ENCODE results near the gene VPS33B. TPM values are rescaled to one million over a fixed set of nuclear protein-coding genes. Genes with fewer than 3 reads are reported as not detected.

Gene VPS33B
- total and polyA plus RNA-seq, 2 experiments from 2014 or later = 8.8 to 15.2 TPM

DNA sequence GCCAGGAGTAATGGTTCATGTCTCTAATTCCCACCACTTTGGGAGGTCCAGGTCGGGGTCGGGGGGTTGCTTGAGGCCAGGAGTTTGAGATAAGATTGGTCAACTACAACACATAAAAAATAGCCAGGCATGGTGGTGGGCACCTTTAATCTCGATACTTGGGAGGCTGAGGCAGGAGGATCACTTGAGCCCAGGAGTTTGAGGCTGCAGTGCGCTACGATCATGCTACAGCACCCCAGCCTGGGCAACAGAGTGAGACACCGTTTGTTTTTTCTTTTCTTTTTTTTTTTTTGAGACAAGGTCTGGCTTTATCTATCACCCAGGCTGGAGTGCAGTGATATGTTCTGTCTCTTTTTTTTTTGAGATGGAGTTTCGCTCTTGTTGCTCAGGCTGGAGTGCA lies 1.3 kb upstream of the VPS33B start:
- no peak overlapping the region for H3K27ac Mint-ChIP-seq

More for the DNA sequence above, 1.3 kb upstream of the VPS33B start:
- Histone ChIP-seq H4K20me1 (replicated peaks; ENCODE audit: insufficient read depth) (no peaks in the 10 kb centered on the region), H3K9me2 (ENCODE audit: insufficient read depth) (no peaks in the 10 kb centered on the region), H3K4me1 (ENCODE audit: insufficient read depth) (peaks cover 8% of the 10 kb centered on the region), H3K27me3 (ENCODE audit: insufficient read depth) (no peaks in the 10 kb centered on the region), H3K27ac (ENCODE audit: low read depth) (no peak overlapping the region), H2AFZ (no peak overlapping the region), H3K79me2 (replicated peaks; ENCODE audit: insufficient read depth) (peaks cover 21% of the 10 kb centered on the region), H3K36me3 (ENCODE audit: insufficient read depth) (no peaks in the 10 kb centered on the region), H3F3A (replicated peaks; ENCODE audit: low read depth) (0 out of 2 replicates have a peak, but pooled peaks cover 3% of the 10 kb centered on the region), H3K4me2 (no peak overlapping the region), H3K4me3 (no peak overlapping the region)
- DNase-seq (ENCODE audit: low spot score) = no peak
- TF ChIP-seq JUNB (IDR thresholded peaks at IDR 0.05; ENCODE audit: unreplicated experiment) = no peak
- no peak for TF ChIP-seq POLR2AphosphoS5 (IDR thresholded peaks at IDR 0.05; ENCODE audit: low read depth)
- TF ChIP-seq, protein P1, sequence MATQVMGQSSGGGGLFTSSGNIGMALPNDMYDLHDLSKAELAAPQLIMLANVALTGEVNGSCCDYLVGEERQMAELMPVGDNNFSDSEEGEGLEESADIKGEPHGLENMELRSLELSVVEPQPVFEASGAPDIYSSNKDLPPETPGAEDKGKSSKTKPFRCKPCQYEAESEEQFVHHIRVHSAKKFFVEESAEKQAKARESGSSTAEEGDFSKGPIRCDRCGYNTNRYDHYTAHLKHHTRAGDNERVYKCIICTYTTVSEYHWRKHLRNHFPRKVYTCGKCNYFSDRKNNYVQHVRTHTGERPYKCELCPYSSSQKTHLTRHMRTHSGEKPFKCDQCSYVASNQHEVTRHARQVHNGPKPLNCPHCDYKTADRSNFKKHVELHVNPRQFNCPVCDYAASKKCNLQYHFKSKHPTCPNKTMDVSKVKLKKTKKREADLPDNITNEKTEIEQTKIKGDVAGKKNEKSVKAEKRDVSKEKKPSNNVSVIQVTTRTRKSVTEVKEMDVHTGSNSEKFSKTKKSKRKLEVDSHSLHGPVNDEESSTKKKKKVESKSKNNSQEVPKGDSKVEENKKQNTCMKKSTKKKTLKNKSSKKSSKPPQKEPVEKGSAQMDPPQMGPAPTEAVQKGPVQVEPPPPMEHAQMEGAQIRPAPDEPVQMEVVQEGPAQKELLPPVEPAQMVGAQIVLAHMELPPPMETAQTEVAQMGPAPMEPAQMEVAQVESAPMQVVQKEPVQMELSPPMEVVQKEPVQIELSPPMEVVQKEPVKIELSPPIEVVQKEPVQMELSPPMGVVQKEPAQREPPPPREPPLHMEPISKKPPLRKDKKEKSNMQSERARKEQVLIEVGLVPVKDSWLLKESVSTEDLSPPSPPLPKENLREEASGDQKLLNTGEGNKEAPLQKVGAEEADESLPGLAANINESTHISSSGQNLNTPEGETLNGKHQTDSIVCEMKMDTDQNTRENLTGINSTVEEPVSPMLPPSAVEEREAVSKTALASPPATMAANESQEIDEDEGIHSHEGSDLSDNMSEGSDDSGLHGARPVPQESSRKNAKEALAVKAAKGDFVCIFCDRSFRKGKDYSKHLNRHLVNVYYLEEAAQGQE (IDR thresholded peaks at IDR 0.05; ENCODE audit: unreplicated experiment) = no peak
- TF ChIP-seq EZH2phosphoT487 (IDR thresholded peaks at IDR 0.05; ENCODE audit: unreplicated experiment) = no peak
- no peak for TF ChIP-seq STAT1 (IDR thresholded peaks at IDR 0.05; ENCODE audit: unreplicated experiment)
- no peak for TF ChIP-seq EZH2 (IDR thresholded peaks at IDR 0.05; ENCODE audit: low read depth, unreplicated experiment)
- TF ChIP-seq, protein P2, sequence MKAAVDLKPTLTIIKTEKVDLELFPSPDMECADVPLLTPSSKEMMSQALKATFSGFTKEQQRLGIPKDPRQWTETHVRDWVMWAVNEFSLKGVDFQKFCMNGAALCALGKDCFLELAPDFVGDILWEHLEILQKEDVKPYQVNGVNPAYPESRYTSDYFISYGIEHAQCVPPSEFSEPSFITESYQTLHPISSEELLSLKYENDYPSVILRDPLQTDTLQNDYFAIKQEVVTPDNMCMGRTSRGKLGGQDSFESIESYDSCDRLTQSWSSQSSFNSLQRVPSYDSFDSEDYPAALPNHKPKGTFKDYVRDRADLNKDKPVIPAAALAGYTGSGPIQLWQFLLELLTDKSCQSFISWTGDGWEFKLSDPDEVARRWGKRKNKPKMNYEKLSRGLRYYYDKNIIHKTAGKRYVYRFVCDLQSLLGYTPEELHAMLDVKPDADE (IDR thresholded peaks at IDR 0.05) = no peak
- TF ChIP-seq ZNF114 (CRISPR knock-in tag; IDR thresholded peaks at IDR 0.05) = no peak
- TF ChIP-seq CREB1 (CRISPR knock-in tag; IDR thresholded peaks at IDR 0.05; ENCODE audit: low read depth) = no peak
- no peak for TF ChIP-seq ZNF331 (CRISPR knock-in tag; IDR thresholded peaks at IDR 0.05; ENCODE audit: low read depth)
- TF ChIP-seq NANOG (IDR thresholded peaks at IDR 0.05; ENCODE audit: borderline replicate concordance) = no peak
- TF ChIP-seq, protein P3, sequence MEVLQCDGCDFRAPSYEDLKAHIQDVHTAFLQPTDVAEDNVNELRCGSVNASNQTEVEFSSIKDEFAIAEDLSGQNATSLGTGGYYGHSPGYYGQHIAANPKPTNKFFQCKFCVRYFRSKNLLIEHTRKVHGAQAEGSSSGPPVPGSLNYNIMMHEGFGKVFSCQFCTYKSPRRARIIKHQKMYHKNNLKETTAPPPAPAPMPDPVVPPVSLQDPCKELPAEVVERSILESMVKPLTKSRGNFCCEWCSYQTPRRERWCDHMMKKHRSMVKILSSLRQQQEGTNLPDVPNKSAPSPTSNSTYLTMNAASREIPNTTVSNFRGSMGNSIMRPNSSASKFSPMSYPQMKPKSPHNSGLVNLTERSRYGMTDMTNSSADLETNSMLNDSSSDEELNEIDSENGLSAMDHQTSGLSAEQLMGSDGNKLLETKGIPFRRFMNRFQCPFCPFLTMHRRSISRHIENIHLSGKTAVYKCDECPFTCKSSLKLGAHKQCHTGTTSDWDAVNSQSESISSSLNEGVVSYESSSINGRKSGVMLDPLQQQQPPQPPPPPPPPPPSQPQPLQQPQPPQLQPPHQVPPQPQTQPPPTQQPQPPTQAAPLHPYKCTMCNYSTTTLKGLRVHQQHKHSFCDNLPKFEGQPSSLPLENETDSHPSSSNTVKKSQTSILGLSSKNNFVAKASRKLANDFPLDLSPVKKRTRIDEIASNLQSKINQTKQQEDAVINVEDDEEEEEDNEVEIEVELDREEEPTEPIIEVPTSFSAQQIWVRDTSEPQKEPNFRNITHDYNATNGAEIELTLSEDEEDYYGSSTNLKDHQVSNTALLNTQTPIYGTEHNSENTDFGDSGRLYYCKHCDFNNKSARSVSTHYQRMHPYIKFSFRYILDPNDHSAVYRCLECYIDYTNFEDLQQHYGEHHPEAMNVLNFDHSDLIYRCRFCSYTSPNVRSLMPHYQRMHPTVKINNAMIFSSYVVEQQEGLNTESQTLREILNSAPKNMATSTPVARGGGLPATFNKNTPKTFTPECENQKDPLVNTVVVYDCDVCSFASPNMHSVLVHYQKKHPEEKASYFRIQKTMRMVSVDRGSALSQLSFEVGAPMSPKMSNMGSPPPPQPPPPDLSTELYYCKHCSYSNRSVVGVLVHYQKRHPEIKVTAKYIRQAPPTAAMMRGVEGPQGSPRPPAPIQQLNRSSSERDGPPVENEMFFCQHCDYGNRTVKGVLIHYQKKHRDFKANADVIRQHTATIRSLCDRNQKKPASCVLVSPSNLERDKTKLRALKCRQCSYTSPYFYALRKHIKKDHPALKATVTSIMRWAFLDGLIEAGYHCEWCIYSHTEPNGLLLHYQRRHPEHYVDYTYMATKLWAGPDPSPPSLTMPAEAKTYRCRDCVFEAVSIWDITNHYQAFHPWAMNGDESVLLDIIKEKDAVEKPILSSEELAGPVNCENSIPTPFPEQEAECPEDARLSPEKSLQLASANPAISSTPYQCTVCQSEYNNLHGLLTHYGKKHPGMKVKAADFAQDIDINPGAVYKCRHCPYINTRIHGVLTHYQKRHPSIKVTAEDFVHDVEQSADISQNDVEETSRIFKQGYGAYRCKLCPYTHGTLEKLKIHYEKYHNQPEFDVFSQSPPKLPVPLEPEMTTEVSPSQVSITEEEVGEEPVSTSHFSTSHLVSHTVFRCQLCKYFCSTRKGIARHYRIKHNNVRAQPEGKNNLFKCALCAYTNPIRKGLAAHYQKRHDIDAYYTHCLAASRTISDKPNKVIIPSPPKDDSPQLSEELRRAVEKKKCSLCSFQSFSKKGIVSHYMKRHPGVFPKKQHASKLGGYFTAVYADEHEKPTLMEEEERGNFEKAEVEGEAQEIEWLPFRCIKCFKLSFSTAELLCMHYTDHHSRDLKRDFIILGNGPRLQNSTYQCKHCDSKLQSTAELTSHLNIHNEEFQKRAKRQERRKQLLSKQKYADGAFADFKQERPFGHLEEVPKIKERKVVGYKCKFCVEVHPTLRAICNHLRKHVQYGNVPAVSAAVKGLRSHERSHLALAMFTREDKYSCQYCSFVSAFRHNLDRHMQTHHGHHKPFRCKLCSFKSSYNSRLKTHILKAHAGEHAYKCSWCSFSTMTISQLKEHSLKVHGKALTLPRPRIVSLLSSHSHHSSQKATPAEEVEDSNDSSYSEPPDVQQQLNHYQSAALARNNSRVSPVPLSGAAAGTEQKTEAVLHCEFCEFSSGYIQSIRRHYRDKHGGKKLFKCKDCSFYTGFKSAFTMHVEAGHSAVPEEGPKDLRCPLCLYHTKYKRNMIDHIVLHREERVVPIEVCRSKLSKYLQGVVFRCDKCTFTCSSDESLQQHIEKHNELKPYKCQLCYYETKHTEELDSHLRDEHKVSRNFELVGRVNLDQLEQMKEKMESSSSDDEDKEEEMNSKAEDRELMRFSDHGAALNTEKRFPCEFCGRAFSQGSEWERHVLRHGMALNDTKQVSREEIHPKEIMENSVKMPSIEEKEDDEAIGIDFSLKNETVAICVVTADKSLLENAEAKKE (CRISPR knock-in tag; IDR thresholded peaks at IDR 0.05) = no peak
- TF ChIP-seq, protein P4, sequence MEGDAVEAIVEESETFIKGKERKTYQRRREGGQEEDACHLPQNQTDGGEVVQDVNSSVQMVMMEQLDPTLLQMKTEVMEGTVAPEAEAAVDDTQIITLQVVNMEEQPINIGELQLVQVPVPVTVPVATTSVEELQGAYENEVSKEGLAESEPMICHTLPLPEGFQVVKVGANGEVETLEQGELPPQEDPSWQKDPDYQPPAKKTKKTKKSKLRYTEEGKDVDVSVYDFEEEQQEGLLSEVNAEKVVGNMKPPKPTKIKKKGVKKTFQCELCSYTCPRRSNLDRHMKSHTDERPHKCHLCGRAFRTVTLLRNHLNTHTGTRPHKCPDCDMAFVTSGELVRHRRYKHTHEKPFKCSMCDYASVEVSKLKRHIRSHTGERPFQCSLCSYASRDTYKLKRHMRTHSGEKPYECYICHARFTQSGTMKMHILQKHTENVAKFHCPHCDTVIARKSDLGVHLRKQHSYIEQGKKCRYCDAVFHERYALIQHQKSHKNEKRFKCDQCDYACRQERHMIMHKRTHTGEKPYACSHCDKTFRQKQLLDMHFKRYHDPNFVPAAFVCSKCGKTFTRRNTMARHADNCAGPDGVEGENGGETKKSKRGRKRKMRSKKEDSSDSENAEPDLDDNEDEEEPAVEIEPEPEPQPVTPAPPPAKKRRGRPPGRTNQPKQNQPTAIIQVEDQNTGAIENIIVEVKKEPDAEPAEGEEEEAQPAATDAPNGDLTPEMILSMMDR (conservative IDR thresholded peaks at IDR 0.05; ENCODE audit: low read depth in 2 of 2) = no peak
- H3K4me1 Mint-ChIP-seq = peaks cover 12% of the 10 kb centered on the region
- no peak for ATAC-seq
- H3K36me3 Mint-ChIP-seq (ENCODE audit: low read depth) = no peaks in the 10 kb centered on the region
- peaks cover 6% of the 10 kb centered on the region for H3K27me3 Mint-ChIP-seq (ENCODE audit: insufficient read depth, low read depth, poor library complexity)
- no peak overlapping the region for H3K4me3 Mint-ChIP-seq
- no peaks in the 10 kb centered on the region for H3K9me3 Mint-ChIP-seq

Measured in GM23338 (cell line).